GM19351 (cell line): ENCODE results near the gene PLCG2.
"Not testable (repeated sequence)": the region's sequence is repeated elsewhere in the genome, so short reads cannot be mapped to it uniquely, and the experiment has no call there.

ENCODE experiments used
- ATAC-seq: cut with Tn5 transposase; IDR thresholded peaks from one replicate; pipeline ENCODE4 v1.9.1; 2021; ENCODE audit warnings: mild to moderate bottlenecking, moderate library complexity; ENCODE audit not compliant: unreplicated experiment

Gene PLCG2

GRCh38 chr16:81786868-81787267, 7.8 kb downstream of the PLCG2 start:
- ATAC-seq = no peak

- no peak for ATAC-seq
Measured at GRCh38 chr16:81787659-81788058, 8.6 kb downstream of the PLCG2 start.

GRCh38 chr16:81790277-81790676, 11.2 kb downstream of the PLCG2 start:
- ATAC-seq = no peak

GRCh38 chr16:81790830-81791435, 11.8 kb downstream of the PLCG2 start:
- ATAC-seq = no peak

- ATAC-seq = no peak
Measured at GRCh38 chr16:81792828-81793227, 13.7 kb downstream of the PLCG2 start.

- no peak for ATAC-seq
Measured at GRCh38 chr16:81795193-81795592, 16.1 kb downstream of the PLCG2 start.

GRCh38 chr16:81796035-81796434, 16.9 kb downstream of the PLCG2 start:
- no peak for ATAC-seq

- no peak for ATAC-seq
Measured at GRCh38 chr16:81796583-81797346, 17.7 kb downstream of the PLCG2 start.

GRCh38 chr16:81797443-81797842, 18.4 kb downstream of the PLCG2 start:
- ATAC-seq = peak; percentile 41

GRCh38 chr16:81798311-81799137, 19.4 kb downstream of the PLCG2 start:
- peak; percentile 57 for ATAC-seq

GRCh38 chr16:81799138-81799504, 20.0 kb downstream of the PLCG2 start:
- ATAC-seq = no peak

GRCh38 chr16:81801724-81802123, 22.6 kb downstream of the PLCG2 start:
- not testable (repeated sequence) for ATAC-seq

- no peak for ATAC-seq
Measured at GRCh38 chr16:81803332-81803731, 24.2 kb downstream of the PLCG2 start.

GRCh38 chr16:81804134-81804610, 25.1 kb downstream of the PLCG2 start:
- ATAC-seq = no peak

GRCh38 chr16:81806696-81807095, 27.6 kb downstream of the PLCG2 start:
- no peak for ATAC-seq

- no peak for ATAC-seq
Measured at GRCh38 chr16:81807767-81808358, 28.8 kb downstream of the PLCG2 start.

GRCh38 chr16:81808933-81809480, 29.9 kb downstream of the PLCG2 start:
- peak; percentile 71 for ATAC-seq

GRCh38 chr16:81809567-81809966, 30.5 kb downstream of the PLCG2 start:
- ATAC-seq = no peak

GRCh38 chr16:81810361-81810760, 31.3 kb downstream of the PLCG2 start:
- peak; percentile 19 for ATAC-seq

- ATAC-seq = peak; percentile 33
Measured at GRCh38 chr16:81810894-81811538, 31.9 kb downstream of the PLCG2 start.
